GM12878 (cell line): Measurements from ENCODE around the gene TCF7L2. TPM values are rescaled to one million over a fixed set of nuclear protein-coding genes. Genes with fewer than 3 reads are reported as not detected.

Source experiments
- ATAC-seq: fragments of 200-7000 bp; cut with Tn5 transposase; 3 replicates; pipeline ENCODE4 v1.9.1; 2020; ENCODE audit warnings: mild to moderate bottlenecking, moderate library complexity
- BruUV-seq: library from RNA; stranded (reverse); fragments of 400-500 nt; replicated peaks from 2 replicates; lab custom pipeline; 2021; lab: Mats Ljungman, UMichigan
- CTCF ChIA-PET: fragments of 300-600 bp; sonication (Branson Sonifier 250); formaldehyde crosslinking; extraction: SDS; loops from one replicate; lab custom pipeline; 2021; ENCODE audit warnings: inconsistent platforms; lab: Yijun Ruan, JAX
- POLR2A ChIA-PET: fragments of 350-600 bp; formaldehyde crosslinking; extraction: SDS; loops from one replicate; lab custom pipeline; 2021; ENCODE audit warnings: inconsistent platforms; lab: Charles Lee
- RAD21 ChIA-PET: fragments of 300-600 bp; sonication (Branson Sonifier 250); formaldehyde crosslinking; loops from one replicate; lab custom pipeline; 2023; ENCODE audit warnings: antibody characterized with exemption; ENCODE audit not compliant: unreplicated experiment; lab: Charles Lee
- SMC1A ChIA-PET: fragments of 300-600 bp; sonication (Branson Sonifier 250); formaldehyde crosslinking; loops from one replicate; lab custom pipeline; 2023; ENCODE audit not compliant: unreplicated experiment, uncharacterized antibody; lab: Charles Lee
- DNase-seq: peaks from one replicate; pipeline ENCODE4 v3.0.0-alpha.2; 2011; ENCODE audit warnings: low read depth, low spot score
- FAIRE-seq: peaks from 3 replicates; lab custom pipeline; 2011; peaks lifted over from hg19 to GRCh38; lab: Jason Lieb, UNC
- H2AFZ ChIP-seq: 2 replicates; pipeline ENCODE4 v1.6.0; 2011; ENCODE audit warnings: low read depth, low read length, control low read depth; ENCODE audit not compliant: control insufficient read depth
- H3K27ac ChIP-seq: 2 replicates; pipeline ENCODE4 v1.5.1; 2011; ENCODE audit warnings: control low read depth; ENCODE audit not compliant: control insufficient read depth, insufficient read depth
- H3K27me3 ChIP-seq, 2 experiments: replicated peaks in 1 of 2; 2 replicates each; pipeline versions ENCODE4 v1.6.0 to v1.6.1; 2011; ENCODE audit warnings: low read length in 1 of 2; ENCODE audit not compliant: control insufficient read depth in 2 of 2, insufficient read depth in 2 of 2
- H3K36me3 ChIP-seq, 2 experiments: 2 replicates each; pipeline ENCODE4 v1.5.1; 2011; ENCODE audit warnings: low read length in 1 of 2; ENCODE audit not compliant: control insufficient read depth in 2 of 2, insufficient read depth in 2 of 2
- H3K4me1 ChIP-seq: 2 replicates; pipeline ENCODE4 v1.6.1; 2011; ENCODE audit warnings: mild to moderate bottlenecking, low read length, moderate library complexity, mixed read lengths; ENCODE audit not compliant: control insufficient read depth, insufficient read depth
- H3K4me2 ChIP-seq: 2 replicates; pipeline ENCODE4 v1.6.0; 2011; ENCODE audit warnings: control low read depth; ENCODE audit not compliant: control insufficient read depth, insufficient read depth
- H3K4me3 ChIP-seq: fragments of 200-600 bp; sonication (generic); 2 replicates; pipeline ENCODE4 v1.5.1; 2016
- H3K79me2 ChIP-seq: 2 replicates; pipeline ENCODE4 v1.6.0; 2011; ENCODE audit warnings: low read length; ENCODE audit not compliant: control insufficient read depth, insufficient read depth
- H3K9ac ChIP-seq: 2 replicates; pipeline ENCODE4 v1.8.0; 2011; ENCODE audit warnings: low read length, control low read depth, mixed read lengths; ENCODE audit not compliant: control insufficient read depth, insufficient read depth
- H3K9me3 ChIP-seq: replicated peaks from 3 replicates; pipeline ENCODE4 v1.5.1; 2011; ENCODE audit warnings: mild to moderate bottlenecking, low read length; ENCODE audit not compliant: control insufficient read depth, insufficient read depth
- H4K20me1 ChIP-seq: 2 replicates; pipeline ENCODE4 v1.6.0; 2011; ENCODE audit not compliant: control insufficient read depth, insufficient read depth
- BCL3 ChIP-seq: IDR thresholded peaks from 2 replicates; pipeline ENCODE4 v1.6.1; 2011; ENCODE audit warnings: borderline replicate concordance, low read depth, mild to moderate bottlenecking, moderate library complexity, low read length; ENCODE audit not compliant: insufficient read depth, poor library complexity, severe bottlenecking
- CBX5 ChIP-seq: sonication (generic); IDR thresholded peaks from 2 replicates; pipeline ENCODE4 v1.6.1; 2016; ENCODE audit warnings: low read depth, moderate library complexity, mild to moderate bottlenecking, inconsistent platforms
- EGR1 ChIP-seq, 2 experiments: IDR thresholded peaks; 1 replicate in 1 of 2; 2 replicates in 1 of 2; pipeline ENCODE4 v1.6.1; 2011 to 2012; ENCODE audit warnings: low read depth in 2 of 2, low read length in 2 of 2, borderline replicate concordance in 1 of 2, mild to moderate bottlenecking in 1 of 2, moderate library complexity in 1 of 2
- HDAC6 ChIP-seq: fragments of 200-600 bp; sonication (generic); IDR thresholded peaks from one replicate; pipeline ENCODE4 v1.8.0; 2017; ENCODE audit warnings: antibody characterized with exemption; ENCODE audit not compliant: unreplicated experiment
- KLF5 ChIP-seq: fragments of 450-650 bp; IDR thresholded peaks from 2 replicates; pipeline ENCODE4 v1.6.1; 2014; ENCODE audit warnings: mild to moderate bottlenecking; ENCODE audit not compliant: partially characterized antibody
- MYB ChIP-seq: fragments of 150-350 bp; IDR thresholded peaks from 2 replicates; pipeline ENCODE4 v1.6.1; 2014; ENCODE audit warnings: mild to moderate bottlenecking, low read depth, low read length, borderline replicate concordance
- NR2F1 ChIP-seq: fragments of 450-650 bp; conservative IDR thresholded peaks from 2 replicates; pipeline ENCODE4 v1.6.1; 2017; ENCODE audit warnings: mild to moderate bottlenecking
- PML ChIP-seq: IDR thresholded peaks from 2 replicates; pipeline ENCODE4 v1.6.1; 2012; ENCODE audit warnings: low read length, inconsistent platforms
- POLR2AphosphoS2 ChIP-seq: IDR thresholded peaks from 2 replicates; pipeline ENCODE4 v1.6.1; 2011; ENCODE audit warnings: low read depth, mild to moderate bottlenecking, low read length, improper control_type of control experiment, moderate library complexity
- RAD21 ChIP-seq: IDR thresholded peaks from 2 replicates; pipeline ENCODE4 v1.6.1; 2011; ENCODE audit warnings: mild to moderate bottlenecking, low read depth, low read length, moderate library complexity; ENCODE audit not compliant: insufficient read depth
- RAD51 ChIP-seq: fragments of 450-650 bp; IDR thresholded peaks from 2 replicates; pipeline ENCODE4 v1.6.1; 2016; ENCODE audit warnings: moderate library complexity, mild to moderate bottlenecking, inconsistent platforms
- SMARCA5 ChIP-seq: fragments of 450-650 bp; IDR thresholded peaks from 2 replicates; pipeline ENCODE4 v1.6.1; 2017; ENCODE audit warnings: mild to moderate bottlenecking
- TBL1XR1 ChIP-seq: IDR thresholded peaks from 2 replicates; pipeline ENCODE4 v1.6.1; 2012; ENCODE audit warnings: low read depth, low read length, improper control_type of control experiment
- TCF7 ChIP-seq: IDR thresholded peaks from 2 replicates; pipeline ENCODE4 v1.6.1; 2014; ENCODE audit warnings: antibody characterized with exemption, borderline replicate concordance
- YBX1 ChIP-seq: fragments of 450-650 bp; IDR thresholded peaks from 2 replicates; pipeline ENCODE4 v1.6.1; 2016; ENCODE audit warnings: antibody characterized with exemption
- ZBED1 ChIP-seq: IDR thresholded peaks from 2 replicates; pipeline ENCODE4 v1.6.1; 2016; ENCODE audit warnings: borderline replicate concordance
- ZNF622 ChIP-seq: fragments of 450-650 bp; IDR thresholded peaks from 2 replicates; pipeline ENCODE4 v1.6.1; 2017; ENCODE audit warnings: mild to moderate bottlenecking, inconsistent platforms
- WGBS: methylation state at CpG from one replicate; pipeline ENCODE4 v1.1.6; 2016; ENCODE audit warnings: low lambda C conversion rate; ENCODE audit not compliant: insufficient replicate concordance, insufficient coverage; ENCODE audit errors: missing lambda C conversion rate; 5-methylcytosine and 5-hydroxymethylcytosine counted together
- in situ Hi-C: fragments of 300-500 bp; cut with MboI; formaldehyde crosslinking; loops from 9 replicates; pipeline ENCODE4 v1.14.3; 2018; ENCODE audit warnings: mixed read lengths
- intact Hi-C: fragments of 100-400 bp; cut with micrococcal nuclease; formaldehyde crosslinking; loops from one replicate; pipeline ENCODE4 v1.14.2; 2022; ENCODE audit not compliant: unreplicated experiment
- polyA plus RNA-seq, 11 experiments: library from polyadenylated mRNA; depleted of rRNA in 4 of 11; unstranded in 6 of 11; stranded (reverse) in 5 of 11; fragments of >200 nt; fragmentation: Nextera tagmentation in 4 of 11; fragmentation: Illumina TruSeq in 1 of 11; extraction: Ambion mirVana in 4 of 11; extraction: Trizol in 1 of 11; gene quantifications; 1 replicate in 1 of 11; 2 replicates in 10 of 11; pipeline versions ENCODE4 v1.2.1 to v1.2.3, GENCODE V29; 2011 to 2016; ENCODE audit warnings: inconsistent platforms in 2 of 11, missing spikeins in 2 of 11, low read depth in 1 of 11
- total RNA-seq, 4 experiments: library from RNA; depleted of rRNA in 3 of 4; stranded (reverse); fragments of >200 nt in 3 of 4; fragmentation: Illumina TruSeq in 1 of 4; extraction: Trizol in 1 of 4; gene quantifications; 2 replicates each; pipeline versions ENCODE4 v1.2.1 to v1.2.3, GENCODE V29; 2013 to 2021
- TF ChIP-seq, protein P1 (sequence below): fragments of 450-650 bp; formaldehyde crosslinking; IDR thresholded peaks from 2 replicates; pipeline ENCODE4 v1.4.0; 2022; ENCODE audit warnings: mild to moderate bottlenecking, moderate library complexity
- TF ChIP-seq, protein P2 (sequence below): fragments of 450-650 bp; formaldehyde crosslinking; IDR thresholded peaks from 2 replicates; pipeline ENCODE4 v1.5.0; 2022; ENCODE audit warnings: mild to moderate bottlenecking, missing genetic modification characterization

Gene TCF7L2
- total and polyA plus RNA-seq, 10 of the 15 experiments (the other 5 are each of a cell fraction or from before 2014, with no cell fraction given), result 0.02 to 1.1 (median 0.35) TPM; not detected in 4

DNA sequence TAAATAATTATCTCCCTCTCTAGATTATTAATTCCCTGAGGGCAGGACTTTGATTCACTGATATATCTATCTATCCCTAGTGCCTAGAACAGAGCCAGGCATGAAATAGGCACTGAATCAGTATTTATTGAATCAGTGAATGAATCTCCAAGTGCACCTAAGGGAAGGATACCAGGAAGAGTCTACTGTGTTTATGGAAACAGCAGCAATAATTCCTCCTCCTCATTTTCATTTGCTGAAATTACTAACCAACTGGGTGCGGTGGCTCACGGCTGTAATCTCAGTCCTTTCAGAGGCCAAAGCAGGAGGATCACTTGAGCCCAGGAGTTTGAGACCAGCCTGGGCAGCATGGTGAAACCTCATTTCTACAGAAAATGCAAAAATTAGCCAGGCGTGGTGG is 161.2 kb downstream of the TCF7L2 start:
- TF ChIP-seq POLR2AphosphoS2 (no peak), NR2F1 (no peak), HDAC6 (no peak), BCL3 (no peak), KLF5 (no peak), MYB (no peak), ZNF622 (no peak), TCF7 (no peak), RAD51 (no peak), CBX5 (no peak), EGR1 (IDR thresholded peaks at IDR 0.05; ENCODE audit: borderline replicate concordance in 1 of 2, low read depth in 2 of 2, low read length in 2 of 2) (no peak), RAD21 (no peak), YBX1 (no peak), TBL1XR1 (no peak), SMARCA5 (no peak), PML (no peak), ZBED1 (no peak)
- TF ChIP-seq, protein P1, sequence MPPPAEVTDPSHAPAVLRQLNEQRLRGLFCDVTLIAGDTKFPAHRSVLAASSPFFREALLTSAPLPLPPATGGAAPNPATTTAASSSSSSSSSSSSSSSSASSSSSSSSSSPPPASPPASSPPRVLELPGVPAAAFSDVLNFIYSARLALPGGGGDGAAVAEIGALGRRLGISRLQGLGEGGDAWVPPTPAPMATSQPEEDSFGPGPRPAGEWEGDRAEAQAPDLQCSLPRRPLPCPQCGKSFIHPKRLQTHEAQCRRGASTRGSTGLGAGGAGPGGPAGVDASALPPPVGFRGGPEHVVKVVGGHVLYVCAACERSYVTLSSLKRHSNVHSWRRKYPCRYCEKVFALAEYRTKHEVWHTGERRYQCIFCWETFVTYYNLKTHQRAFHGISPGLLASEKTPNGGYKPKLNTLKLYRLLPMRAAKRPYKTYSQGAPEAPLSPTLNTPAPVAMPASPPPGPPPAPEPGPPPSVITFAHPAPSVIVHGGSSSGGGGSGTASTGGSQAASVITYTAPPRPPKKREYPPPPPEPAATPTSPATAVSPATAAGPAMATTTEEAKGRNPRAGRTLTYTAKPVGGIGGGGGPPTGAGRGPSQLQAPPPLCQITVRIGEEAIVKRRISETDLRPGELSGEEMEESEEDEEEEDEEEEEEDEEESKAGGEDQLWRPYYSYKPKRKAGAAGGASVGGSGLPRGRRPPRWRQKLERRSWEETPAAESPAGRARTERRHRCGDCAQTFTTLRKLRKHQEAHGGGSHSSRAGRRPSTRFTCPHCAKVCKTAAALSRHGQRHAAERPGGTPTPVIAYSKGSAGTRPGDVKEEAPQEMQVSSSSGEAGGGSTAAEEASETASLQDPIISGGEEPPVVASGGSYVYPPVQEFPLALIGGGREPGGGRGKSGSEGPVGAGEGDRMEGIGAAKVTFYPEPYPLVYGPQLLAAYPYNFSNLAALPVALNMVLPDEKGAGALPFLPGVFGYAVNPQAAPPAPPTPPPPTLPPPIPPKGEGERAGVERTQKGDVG (CRISPR knock-in tag), result no peak
- TF ChIP-seq, protein P2, sequence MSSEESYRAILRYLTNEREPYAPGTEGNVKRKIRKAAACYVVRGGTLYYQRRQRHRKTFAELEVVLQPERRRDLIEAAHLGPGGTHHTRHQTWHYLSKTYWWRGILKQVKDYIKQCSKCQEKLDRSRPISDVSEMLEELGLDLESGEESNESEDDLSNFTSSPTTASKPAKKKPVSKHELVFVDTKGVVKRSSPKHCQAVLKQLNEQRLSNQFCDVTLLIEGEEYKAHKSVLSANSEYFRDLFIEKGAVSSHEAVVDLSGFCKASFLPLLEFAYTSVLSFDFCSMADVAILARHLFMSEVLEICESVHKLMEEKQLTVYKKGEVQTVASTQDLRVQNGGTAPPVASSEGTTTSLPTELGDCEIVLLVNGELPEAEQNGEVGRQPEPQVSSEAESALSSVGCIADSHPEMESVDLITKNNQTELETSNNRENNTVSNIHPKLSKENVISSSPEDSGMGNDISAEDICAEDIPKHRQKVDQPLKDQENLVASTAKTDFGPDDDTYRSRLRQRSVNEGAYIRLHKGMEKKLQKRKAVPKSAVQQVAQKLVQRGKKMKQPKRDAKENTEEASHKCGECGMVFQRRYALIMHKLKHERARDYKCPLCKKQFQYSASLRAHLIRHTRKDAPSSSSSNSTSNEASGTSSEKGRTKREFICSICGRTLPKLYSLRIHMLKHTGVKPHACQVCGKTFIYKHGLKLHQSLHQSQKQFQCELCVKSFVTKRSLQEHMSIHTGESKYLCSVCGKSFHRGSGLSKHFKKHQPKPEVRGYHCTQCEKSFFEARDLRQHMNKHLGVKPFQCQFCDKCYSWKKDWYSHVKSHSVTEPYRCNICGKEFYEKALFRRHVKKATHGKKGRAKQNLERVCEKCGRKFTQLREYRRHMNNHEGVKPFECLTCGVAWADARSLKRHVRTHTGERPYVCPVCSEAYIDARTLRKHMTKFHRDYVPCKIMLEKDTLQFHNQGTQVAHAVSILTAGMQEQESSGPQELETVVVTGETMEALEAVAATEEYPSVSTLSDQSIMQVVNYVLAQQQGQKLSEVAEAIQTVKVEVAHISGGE (CRISPR knock-in tag), result no peak
- Histone ChIP-seq H3K9ac (no peak overlapping the region), H3K27ac (no peak overlapping the region), H3K9me3 (no peaks in the 10 kb centered on the region), H4K20me1 (no peaks in the 10 kb centered on the region), H3K36me3 (no peaks in the 10 kb centered on the region), H3K79me2 (no peaks in the 10 kb centered on the region), H3K27me3 (no peaks in the 10 kb centered on the region; a peak in 1 of 4 replicates), H2AFZ (no peak overlapping the region), H3K4me1 (no peaks in the 10 kb centered on the region), H3K4me3 (no peak overlapping the region), H3K4me2 (no peak overlapping the region)
- intact Hi-C loops (no loop called here), in situ Hi-C loops (no loop called here)
- no peak for DNase-seq
- FAIRE-seq, result no peak
- CTCF ChIA-PET, result interaction anchor here (1.4 kb wide), 1 partner anchor 393 kb away, joined by 3 read pairs; no protein-coding TSS in a partner anchor
- POLR2A ChIA-PET, result no interaction called here
- no peak for ATAC-seq
- WGBS, result 78% methylated on average over 3 of the region's 3 CpGs
- RAD21 ChIA-PET, result no interaction called here
- BruUV-seq, result no TSS peak
- SMC1A ChIA-PET, result interaction anchor here (0.9 kb wide), 1 partner anchor 526 kb away, joined by 5 read pairs; no protein-coding TSS in a partner anchor
